HepG2 (cell line): ENCODE data around the gene MLX. TPM values are rescaled to one million over a fixed set of nuclear protein-coding genes. Genes with fewer than 3 reads are reported as not detected.

Experiments used
- ATF1 ChIP-seq: IDR thresholded peaks from 2 replicates; pipeline ENCODE4 v1.6.1; 2016; ENCODE audit warnings: mild to moderate bottlenecking, control low read depth
- BCLAF1 ChIP-seq: fragments of 450-650 bp; IDR thresholded peaks from 2 replicates; pipeline ENCODE4 v1.6.1; 2017; ENCODE audit warnings: mild to moderate bottlenecking
- GABPA ChIP-seq, 2 experiments: IDR thresholded peaks; 2 replicates each; pipeline ENCODE4 v1.6.1; 2011 to 2016; ENCODE audit warnings: low read depth in 2 of 2, low read length in 1 of 2, missing biosample characterization in 1 of 2, missing genetic modification characterization in 1 of 2
- HMGXB4 ChIP-seq, 2 experiments: sonication (generic) in 1 of 2; formaldehyde crosslinking in 1 of 2; IDR thresholded peaks; 2 replicates each; pipeline versions ENCODE4 v1.4.0 to v1.6.1; 2018 to 2020; ENCODE audit warnings: missing genetic modification reagents in 2 of 2, borderline replicate concordance in 1 of 2, low read depth in 1 of 2, mild to moderate bottlenecking in 1 of 2, missing biosample characterization in 1 of 2
- KDM6A ChIP-seq: IDR thresholded peaks from 2 replicates; pipeline ENCODE4 v1.6.1; 2016; ENCODE audit warnings: low read depth
- MTF1 ChIP-seq: sonication (generic); formaldehyde crosslinking; IDR thresholded peaks from 2 replicates; pipeline ENCODE4 v1.5.0; 2020; ENCODE audit warnings: missing genetic modification reagents
- NFIC ChIP-seq: IDR thresholded peaks from 2 replicates; pipeline ENCODE4 v1.6.1; 2012; ENCODE audit warnings: mild to moderate bottlenecking, low read length, inconsistent platforms
- PAWR ChIP-seq: sonication (generic); formaldehyde crosslinking; IDR thresholded peaks from 2 replicates; pipeline ENCODE4 v1.4.0; 2020; ENCODE audit warnings: missing genetic modification reagents, mild to moderate bottlenecking, borderline replicate concordance
- PAX8 ChIP-seq: sonication (generic); formaldehyde crosslinking; IDR thresholded peaks from 2 replicates; pipeline ENCODE4 v1.8.0; 2022; ENCODE audit warnings: mild to moderate bottlenecking, missing genetic modification reagents, borderline replicate concordance
- RELA ChIP-seq: sonication (generic); formaldehyde crosslinking; IDR thresholded peaks from 2 replicates; pipeline ENCODE4 v1.4.0; 2020; ENCODE audit warnings: missing genetic modification reagents
- SMARCC2 ChIP-seq: fragments of 450-650 bp; IDR thresholded peaks from 2 replicates; pipeline ENCODE4 v1.6.1; 2017; ENCODE audit warnings: antibody characterized with exemption, mild to moderate bottlenecking
- XRCC5 ChIP-seq: fragments of 200-400 bp; formaldehyde crosslinking; optimal IDR thresholded peaks from 2 replicates; pipeline ENCODE3; 2017; ENCODE audit warnings: mild to moderate bottlenecking, low read length
- ZKSCAN1 ChIP-seq: fragments of 150-350 bp; IDR thresholded peaks from 2 replicates; pipeline ENCODE4 v1.6.1; 2014; ENCODE audit warnings: low read length
- ZNF124 ChIP-seq: sonication (generic); formaldehyde crosslinking; IDR thresholded peaks from 2 replicates; pipeline ENCODE4 v1.4.0; 2020; ENCODE audit warnings: missing genetic modification reagents
- ZNF263 ChIP-seq: sonication (generic); formaldehyde crosslinking; IDR thresholded peaks from 2 replicates; pipeline ENCODE4 v1.4.0; 2020; ENCODE audit warnings: missing genetic modification reagents
- ZNF343 ChIP-seq: sonication (generic); formaldehyde crosslinking; IDR thresholded peaks from 2 replicates; pipeline ENCODE4 v1.4.0; 2020; ENCODE audit warnings: mild to moderate bottlenecking, missing genetic modification reagents
- ZNF432 ChIP-seq: sonication (generic); formaldehyde crosslinking; IDR thresholded peaks from 2 replicates; pipeline ENCODE4 v1.5.0; 2020; ENCODE audit warnings: missing genetic modification reagents, mild to moderate bottlenecking, borderline replicate concordance
- ZNF446 ChIP-seq: sonication (generic); formaldehyde crosslinking; IDR thresholded peaks from 2 replicates; pipeline ENCODE4 v1.5.0; 2020; ENCODE audit warnings: mild to moderate bottlenecking, missing genetic modification reagents
- ZNF598 ChIP-seq: sonication (generic); formaldehyde crosslinking; IDR thresholded peaks from 2 replicates; pipeline ENCODE4 v1.5.1; 2020; ENCODE audit warnings: mild to moderate bottlenecking, missing genetic modification reagents, borderline replicate concordance
- polyA plus RNA-seq, 8 experiments: library from polyadenylated mRNA; depleted of rRNA in 3 of 8; stranded (reverse) in 7 of 8; unstranded in 1 of 8; fragments of >200 nt; fragmentation: Illumina TruSeq in 4 of 8; extraction: Trizol in 4 of 8; gene quantifications; 2 replicates each; pipeline versions ENCODE4 v1.2.1 to v1.2.3, GENCODE V29; 2011 to 2016; ENCODE audit warnings: low read depth in 4 of 8, missing spikeins in 1 of 8, mixed read lengths in 1 of 8; ENCODE audit not compliant: insufficient read depth in 1 of 8
- total RNA-seq, 5 experiments: library from RNA; depleted of rRNA; stranded (reverse); fragments of >200 nt; fragmentation: Illumina TruSeq; extraction: Trizol; gene quantifications; 2 replicates each; pipeline ENCODE4 v1.2.3, GENCODE V29; 2016; ENCODE audit warnings: low read depth in 1 of 5
- TF ChIP-seq, protein P1 (sequence below): sonication (generic); formaldehyde crosslinking; IDR thresholded peaks from 2 replicates; pipeline ENCODE4 v1.5.1; 2020; ENCODE audit warnings: mild to moderate bottlenecking, moderate library complexity, missing genetic modification reagents
- TF ChIP-seq, protein P2 (sequence below): sonication (generic); formaldehyde crosslinking; IDR thresholded peaks from 2 replicates; pipeline ENCODE4 v1.8.0; 2022; ENCODE audit warnings: low read depth, missing genetic modification reagents

The MLX gene
- total and polyA plus RNA-seq, 2 of the 13 experiments (the other 11 are each of a cell fraction or from before 2014, with no cell fraction given) = 38.9 to 74.4 TPM

DNA sequence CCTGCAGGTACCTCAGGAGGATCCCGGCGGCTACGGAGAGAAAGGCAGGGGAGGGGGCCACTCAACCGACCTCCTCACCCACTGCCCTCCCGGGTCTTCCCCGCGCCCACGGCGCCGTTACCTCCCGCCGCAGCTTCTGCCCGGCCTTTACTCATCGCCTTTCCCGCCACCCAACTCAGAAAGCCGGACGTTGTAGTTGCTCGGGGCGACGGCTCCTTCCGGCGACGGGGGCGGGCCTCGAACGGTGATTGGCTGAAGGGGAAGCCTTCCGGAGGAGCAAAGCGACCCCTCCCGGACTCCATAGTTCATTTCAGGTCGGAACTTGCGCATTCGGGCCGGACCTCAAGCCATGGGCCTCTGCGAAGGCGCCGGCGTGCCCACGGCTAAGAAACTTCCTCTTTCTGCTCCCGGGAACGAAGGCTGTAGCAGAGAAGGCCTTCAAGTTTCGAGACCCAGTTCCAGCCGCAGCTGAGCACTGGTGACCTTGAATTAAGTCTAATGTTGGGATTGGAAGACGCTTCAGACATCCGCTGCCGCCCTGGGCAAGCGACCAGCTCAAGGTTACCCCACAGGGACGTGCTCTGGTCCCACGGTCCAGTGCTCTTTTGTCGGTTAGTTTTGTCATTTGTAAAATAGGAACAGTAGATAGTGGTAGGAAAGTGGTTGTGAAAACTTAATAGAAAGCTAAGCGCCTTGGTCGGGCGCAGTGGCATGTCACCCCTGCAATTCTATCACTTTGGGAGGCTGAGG lies 10.8 kb downstream of the MLX start, which contains the start of gene PSMC3IP (continued):
- TF ChIP-seq PAWR (CRISPR knock-in tag) (peak; percentile 67; the same call in 1 of the 2 replicates), ZNF263 (CRISPR knock-in tag) (peak; percentile 51; the same call in 1 of the 2 replicates), ZNF598 (peak; percentile 87), ZNF432 (CRISPR knock-in tag) (no peak), ZKSCAN1 (no peak), KDM6A (no peak), PAX8 (CRISPR knock-in tag) (0 out of 2 replicates have a peak, but pooled peaks have one; percentile 27), GABPA (IDR thresholded peaks at IDR 0.05; ENCODE audit: low read depth, low read length) (peak; percentile 96), GABPA (CRISPR knock-in tag; IDR thresholded peaks at IDR 0.05; ENCODE audit: low read depth) (peak; percentile 97), MTF1 (peak; percentile 61; the same call in 1 of the 2 replicates), ZNF343 (no peak), BCLAF1 (no peak), ZNF446 (CRISPR knock-in tag) (peak; percentile 83; the same call in 1 of the 2 replicates), RELA (CRISPR knock-in tag) (no peak), SMARCC2 (no peak), XRCC5 (peak; percentile 34), HMGXB4 (CRISPR knock-in tag; IDR thresholded peaks at IDR 0.05; ENCODE audit: borderline replicate concordance in 1 of 2, low read depth in 1 of 2) (peak; percentile 93 to 96), NFIC (no peak; the same call in 1 of the 2 replicates), ZNF124 (CRISPR knock-in tag) (peak; percentile 89), ATF1 (CRISPR knock-in tag) (peak; percentile 82)
- TF ChIP-seq, protein P1, sequence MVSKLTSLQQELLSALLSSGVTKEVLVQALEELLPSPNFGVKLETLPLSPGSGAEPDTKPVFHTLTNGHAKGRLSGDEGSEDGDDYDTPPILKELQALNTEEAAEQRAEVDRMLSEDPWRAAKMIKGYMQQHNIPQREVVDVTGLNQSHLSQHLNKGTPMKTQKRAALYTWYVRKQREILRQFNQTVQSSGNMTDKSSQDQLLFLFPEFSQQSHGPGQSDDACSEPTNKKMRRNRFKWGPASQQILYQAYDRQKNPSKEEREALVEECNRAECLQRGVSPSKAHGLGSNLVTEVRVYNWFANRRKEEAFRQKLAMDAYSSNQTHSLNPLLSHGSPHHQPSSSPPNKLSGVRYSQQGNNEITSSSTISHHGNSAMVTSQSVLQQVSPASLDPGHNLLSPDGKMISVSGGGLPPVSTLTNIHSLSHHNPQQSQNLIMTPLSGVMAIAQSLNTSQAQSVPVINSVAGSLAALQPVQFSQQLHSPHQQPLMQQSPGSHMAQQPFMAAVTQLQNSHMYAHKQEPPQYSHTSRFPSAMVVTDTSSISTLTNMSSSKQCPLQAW = no peak
- TF ChIP-seq, protein P2, sequence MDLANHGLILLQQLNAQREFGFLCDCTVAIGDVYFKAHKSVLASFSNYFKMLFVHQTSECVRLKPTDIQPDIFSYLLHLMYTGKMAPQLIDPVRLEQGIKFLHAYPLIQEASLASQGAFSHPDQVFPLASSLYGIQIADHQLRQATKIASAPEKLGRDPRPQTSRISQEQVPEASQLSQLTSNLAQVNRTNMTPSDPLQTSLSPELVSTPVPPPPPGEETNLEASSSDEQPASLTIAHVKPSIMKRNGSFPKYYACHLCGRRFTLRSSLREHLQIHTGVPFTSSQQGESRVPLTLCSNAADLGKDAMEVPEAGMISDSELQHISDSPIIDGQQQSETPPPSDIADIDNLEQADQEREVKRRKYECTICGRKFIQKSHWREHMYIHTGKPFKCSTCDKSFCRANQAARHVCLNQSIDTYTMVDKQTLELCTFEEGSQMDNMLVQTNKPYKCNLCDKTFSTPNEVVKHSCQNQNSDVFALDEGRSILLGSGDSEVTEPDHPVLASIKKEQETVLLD (CRISPR knock-in tag) = no peak
